ENCODE data around the gene INCA1.

GRCh38 chr17:5045496-5045895 is 48.2 kb upstream of the INCA1 start:
- TF ChIP-seq MLLT10 (CRISPR knock-in tag; IDR thresholded peaks at IDR 0.05) (no peak), CTCF (CRISPR knock-in tag; IDR thresholded peaks at IDR 0.05) (no peak), TFAP4 (IDR thresholded peaks at IDR 0.05; ENCODE audit: borderline replicate concordance, low read depth) (no peak), ZNF549 (CRISPR knock-in tag; IDR thresholded peaks at IDR 0.05) (no peak), POLR2G (IDR thresholded peaks at IDR 0.05; ENCODE audit: low read depth, low read length) (no peak)

Data from HepG2 (cell line).